SU-DHL-6 (cell line): ENCODE data around the gene NFKBIE.

Source experiments
- EZH2phosphoT487 ChIP-seq: fragments of 200-600 bp; sonication (generic), shearing (Covaris generic); conservative IDR thresholded peaks from 2 replicates; pipeline ENCODE4 v1.6.1; 2018; ENCODE audit warnings: mild to moderate bottlenecking, antibody characterized with exemption, low read length, moderate library complexity, mixed read lengths
- TF ChIP-seq, protein P1 (sequence below): fragments of 200-600 bp; sonication (generic); IDR thresholded peaks from one replicate; pipeline ENCODE4 v1.5.1; 2017; ENCODE audit warnings: antibody characterized with exemption, mild to moderate bottlenecking, low read length, moderate library complexity; ENCODE audit not compliant: insufficient read depth, poor library complexity, severe bottlenecking

DNA sequence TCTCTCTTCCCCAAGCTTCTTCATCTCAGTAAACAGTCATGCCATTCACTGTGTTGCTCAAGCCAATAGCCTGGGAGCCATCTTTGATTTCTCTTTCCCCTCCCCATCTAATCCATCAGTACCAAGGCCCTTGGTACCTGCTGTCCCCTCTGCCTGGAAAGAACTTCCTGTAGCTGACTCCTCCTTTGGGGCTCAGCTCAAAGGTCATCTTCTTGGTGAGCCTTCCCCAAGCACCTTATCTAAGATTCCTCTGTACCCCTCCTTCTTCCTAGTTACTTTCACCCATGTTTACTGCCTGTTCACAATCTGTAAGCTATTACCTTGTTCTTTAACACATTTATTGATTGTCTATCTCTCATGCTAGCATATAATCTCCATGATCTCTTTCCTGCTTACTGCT is 44.3 kb upstream of the NFKBIE start:
- TF ChIP-seq, protein P1, sequence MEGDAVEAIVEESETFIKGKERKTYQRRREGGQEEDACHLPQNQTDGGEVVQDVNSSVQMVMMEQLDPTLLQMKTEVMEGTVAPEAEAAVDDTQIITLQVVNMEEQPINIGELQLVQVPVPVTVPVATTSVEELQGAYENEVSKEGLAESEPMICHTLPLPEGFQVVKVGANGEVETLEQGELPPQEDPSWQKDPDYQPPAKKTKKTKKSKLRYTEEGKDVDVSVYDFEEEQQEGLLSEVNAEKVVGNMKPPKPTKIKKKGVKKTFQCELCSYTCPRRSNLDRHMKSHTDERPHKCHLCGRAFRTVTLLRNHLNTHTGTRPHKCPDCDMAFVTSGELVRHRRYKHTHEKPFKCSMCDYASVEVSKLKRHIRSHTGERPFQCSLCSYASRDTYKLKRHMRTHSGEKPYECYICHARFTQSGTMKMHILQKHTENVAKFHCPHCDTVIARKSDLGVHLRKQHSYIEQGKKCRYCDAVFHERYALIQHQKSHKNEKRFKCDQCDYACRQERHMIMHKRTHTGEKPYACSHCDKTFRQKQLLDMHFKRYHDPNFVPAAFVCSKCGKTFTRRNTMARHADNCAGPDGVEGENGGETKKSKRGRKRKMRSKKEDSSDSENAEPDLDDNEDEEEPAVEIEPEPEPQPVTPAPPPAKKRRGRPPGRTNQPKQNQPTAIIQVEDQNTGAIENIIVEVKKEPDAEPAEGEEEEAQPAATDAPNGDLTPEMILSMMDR = no peak
- TF ChIP-seq EZH2phosphoT487 = no peak
